Epithelial cell of esophagus (primary cell): Measurements from ENCODE around the gene COL26A1.

Source experiments
- DNase-seq: peaks from one replicate; pipeline ENCODE4 v3.0.0; 2010; ENCODE audit warnings: low read depth
- H3K4me3 ChIP-seq: 2 replicates; pipeline ENCODE4 v1.5.1; 2011; ENCODE audit warnings: mild to moderate bottlenecking, low read length, control low read depth
- CTCF ChIP-seq: IDR thresholded peaks from 2 replicates; pipeline ENCODE4 v1.5.1; 2011; ENCODE audit warnings: low read depth, mild to moderate bottlenecking, low read length, control low read depth, inconsistent platforms; ENCODE audit not compliant: insufficient read depth; ENCODE audit errors: missing control alignments

COL26A1 gene

DNA sequence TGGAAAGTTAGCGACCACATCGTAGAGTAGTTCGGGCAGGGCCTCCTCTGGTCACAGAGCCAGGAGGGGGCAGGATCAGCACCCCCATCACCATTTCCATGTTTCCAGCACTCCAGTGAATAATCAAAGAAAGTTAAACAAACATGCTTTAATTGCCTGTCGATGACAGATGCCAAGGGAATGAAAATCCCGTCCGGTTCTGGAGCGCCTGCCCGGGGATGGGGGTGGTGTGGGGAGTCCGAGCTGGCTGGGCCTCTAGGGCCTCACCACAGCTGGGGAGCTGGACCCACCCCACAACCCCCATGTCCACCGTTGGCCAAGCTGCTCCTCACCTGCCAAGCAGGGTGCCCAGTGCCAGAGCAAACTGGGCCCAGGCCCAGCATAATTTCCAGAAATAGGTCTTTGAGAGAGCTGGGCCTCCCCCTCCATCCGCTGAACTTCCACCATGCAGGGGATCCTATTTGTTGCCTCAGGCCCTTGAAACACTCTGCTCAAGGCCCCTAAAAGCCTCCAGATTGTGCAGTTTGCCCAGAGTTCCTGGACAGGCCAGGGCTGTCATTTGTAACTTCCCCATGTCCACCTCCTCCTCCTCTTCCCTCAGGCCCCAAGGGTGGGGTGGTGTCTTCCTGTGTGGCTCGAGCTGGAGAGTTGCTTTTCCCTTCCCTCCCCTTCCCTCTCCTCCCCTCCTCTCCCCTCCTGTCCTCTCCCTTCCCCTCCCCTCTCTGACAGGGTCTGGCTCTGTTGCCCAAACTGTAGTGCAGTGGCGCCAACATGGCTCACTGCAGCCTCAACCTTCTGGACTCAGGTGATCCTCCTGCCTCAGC is 165.4 kb downstream of the COL26A1 start:
- peak; percentile 28 for DNase-seq
- TF ChIP-seq CTCF: no peak
- H3K4me3 ChIP-seq: no peak overlapping the region

- H3K4me3 ChIP-seq: no peak overlapping the region
- no peak for DNase-seq
- TF ChIP-seq CTCF: no peak
Observed at GRCh38 chr7:101529560-101529959, 166.9 kb downstream of the COL26A1 start.

DNA sequence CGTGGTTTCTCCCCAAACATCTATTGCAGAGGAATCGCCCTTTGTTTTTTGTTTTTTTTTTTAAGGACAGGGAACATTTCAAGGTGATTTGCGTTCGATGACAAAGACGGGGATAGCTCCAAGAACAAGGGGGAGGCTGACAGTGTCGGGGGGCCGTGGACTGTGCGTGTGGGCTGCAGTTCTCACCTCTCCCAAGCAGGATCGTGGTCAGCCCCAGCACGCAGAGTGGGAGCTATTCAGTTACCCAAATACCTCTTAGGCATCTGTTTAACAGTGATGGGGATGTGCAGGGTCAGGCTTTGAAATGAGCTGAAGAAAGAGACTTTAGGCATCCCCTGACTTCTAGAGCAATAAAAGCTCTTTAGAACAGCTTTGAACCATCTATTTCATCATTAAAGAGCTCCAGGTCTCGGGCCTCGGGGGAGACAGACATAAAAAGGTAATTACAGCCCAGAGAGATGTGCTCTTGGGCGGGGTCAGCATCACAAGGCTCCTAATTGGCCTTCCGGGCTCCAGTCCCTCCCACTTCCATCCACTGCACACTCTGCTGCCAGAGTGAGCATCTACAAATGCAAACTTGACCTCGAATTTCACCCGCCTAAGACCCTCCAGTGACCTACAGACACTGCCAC is 169.2 kb downstream of the COL26A1 start:
- no peak for TF ChIP-seq CTCF
- DNase-seq: no peak
- no peak overlapping the region for H3K4me3 ChIP-seq

DNA sequence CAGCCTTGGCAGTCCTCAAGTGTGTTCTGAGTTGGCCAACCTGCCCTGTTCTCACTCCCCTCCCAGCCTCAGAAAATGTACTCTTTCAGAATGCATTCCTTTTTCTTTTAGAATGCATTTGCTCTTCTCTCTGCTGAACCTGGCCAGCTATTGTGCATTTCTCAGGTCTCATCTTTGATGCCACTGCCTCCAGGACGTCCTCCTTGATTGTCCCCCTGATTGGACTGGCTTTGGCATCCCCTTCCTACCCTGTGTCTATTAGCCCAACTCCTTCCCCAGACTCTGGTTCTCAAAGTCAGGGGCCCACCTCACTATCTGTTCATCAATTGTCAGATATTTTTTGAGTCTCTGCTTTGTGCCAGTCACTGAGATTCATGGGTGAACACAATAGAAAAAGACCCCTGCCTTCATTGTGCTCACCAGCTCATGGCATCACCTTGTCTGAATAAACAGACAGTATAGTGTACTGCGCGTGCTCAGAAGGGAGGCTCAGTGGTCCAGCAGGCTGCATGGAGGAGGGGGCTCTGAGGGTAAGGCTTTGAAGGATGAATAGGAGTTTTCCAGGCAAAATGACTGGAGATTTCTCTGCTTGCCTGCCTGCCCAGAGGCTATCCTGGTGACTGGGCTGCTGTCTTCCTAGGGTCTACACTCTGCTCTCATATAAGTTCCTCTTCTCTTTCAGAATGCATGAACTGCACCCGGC is 169.9 kb downstream of the COL26A1 start:
- H3K4me3 ChIP-seq: no peak overlapping the region
- DNase-seq: no peak
- TF ChIP-seq CTCF: no peak

DNA sequence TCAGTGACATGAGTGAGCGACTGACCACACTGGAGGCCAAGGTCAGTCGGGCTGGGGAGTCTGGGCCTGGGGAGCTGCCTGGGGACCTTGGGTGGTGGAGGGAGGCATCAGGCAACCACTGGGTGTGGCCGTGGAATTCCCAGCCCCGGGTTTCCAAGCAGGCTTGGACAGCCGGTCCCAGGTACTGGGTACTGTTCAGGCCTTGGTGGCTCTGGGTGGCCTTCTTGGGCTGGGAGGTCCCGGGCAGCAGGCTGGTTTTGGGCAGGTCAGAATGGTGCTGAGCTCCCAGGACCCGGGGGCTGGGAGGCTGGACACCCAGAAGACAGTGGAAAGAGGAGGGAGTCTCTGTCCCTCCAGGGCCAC is 170.4 kb downstream of the COL26A1 start:
- no peak for DNase-seq
- TF ChIP-seq CTCF: no peak

GRCh38 chr7:101534015-101534803 is 171.5 kb downstream of the COL26A1 start:
- no peak for DNase-seq
- TF ChIP-seq CTCF: no peak
- no peak overlapping the region for H3K4me3 ChIP-seq

More for the DNA sequence above, 170.4 kb downstream of the COL26A1 start:
- H3K4me3 ChIP-seq: no peak overlapping the region
